CD4-positive, alpha-beta T cell (primary cell): Measurements from ENCODE around the gene PHETA1. TPM values are rescaled to one million over a fixed set of nuclear protein-coding genes. Genes with fewer than 3 reads are reported as not detected.

Experiments used
- ATAC-seq: fragments of 200-7000 bp; cut with Tn5 transposase; one replicate; pipeline ENCODE4 v1.10.0; 2022; ENCODE audit warnings: mild to moderate bottlenecking; ENCODE audit not compliant: poor library complexity
- CTCF ChIA-PET: fragments of 350-600 bp; sonication (Branson Sonifier 250); formaldehyde crosslinking; loops from one replicate; lab custom pipeline; 2021; ENCODE audit warnings: antibody characterized with exemption, inconsistent platforms; lab: Charles Lee
- POLR2A ChIA-PET: fragments of 350-600 bp; sonication (Branson Sonifier 250); formaldehyde crosslinking; loops from one replicate; lab custom pipeline; 2021; ENCODE audit warnings: antibody characterized with exemption, inconsistent platforms; lab: Charles Lee
- DNase-seq, 14 experiments: peaks; one replicate each; pipeline ENCODE4 v3.0.0-alpha.2; 2013 to 2020; ENCODE audit warnings: mixed read lengths in 2 of 14
- H3K27ac ChIP-seq, 2 donors: one replicate each; pipeline versions ENCODE4 v1.5.1 to v1.7.0; 2013; ENCODE audit warnings: low read length in 2 of 2, low read depth in 1 of 2, mild to moderate bottlenecking in 1 of 2
- H3K27me3 ChIP-seq, 2 experiments: 1 replicate in 1 of 2; 2 replicates in 1 of 2; pipeline versions ENCODE4 v1.6.1 to v1.7.0; 2013; ENCODE audit warnings: low read length in 2 of 2, control low read depth in 1 of 2, mild to moderate bottlenecking in 1 of 2, moderate library complexity in 1 of 2; ENCODE audit not compliant: insufficient read depth in 2 of 2, control insufficient read depth in 1 of 2
- H3K36me3 ChIP-seq: one replicate; pipeline ENCODE4 v1.6.1; 2013; ENCODE audit warnings: low read length, control low read depth; ENCODE audit not compliant: insufficient read depth
- H3K4me1 ChIP-seq: one replicate; pipeline ENCODE4 v1.6.1; 2013; ENCODE audit warnings: low read length, control low read depth; ENCODE audit not compliant: insufficient read depth
- H3K4me3 ChIP-seq: one replicate; pipeline ENCODE4 v1.5.1; 2013; ENCODE audit warnings: mild to moderate bottlenecking, low read length, moderate library complexity
- H3K9me3 ChIP-seq, 2 experiments: 1 replicate in 1 of 2; 2 replicates in 1 of 2; pipeline versions ENCODE4 v1.6.1 to v1.7.0; 2013; ENCODE audit warnings: low read length in 2 of 2, mild to moderate bottlenecking in 2 of 2, control low read depth in 1 of 2, moderate library complexity in 1 of 2; ENCODE audit not compliant: control insufficient read depth in 1 of 2, insufficient read depth in 1 of 2
- H3K27ac Mint-ChIP-seq: one replicate; pipeline ENCODE4 v1.8.0; 2020; ENCODE audit warnings: mixed read lengths
- H3K27me3 Mint-ChIP-seq: one replicate; pipeline ENCODE4 v1.8.0; 2021; ENCODE audit warnings: mixed read lengths
- H3K36me3 Mint-ChIP-seq: one replicate; pipeline ENCODE4 v1.8.0; 2021; ENCODE audit warnings: low read depth, mixed read lengths
- H3K4me1 Mint-ChIP-seq: one replicate; pipeline ENCODE4 v1.8.0; 2021; ENCODE audit warnings: low read depth, mixed read lengths
- H3K4me3 Mint-ChIP-seq: one replicate; pipeline ENCODE4 v1.8.0; 2020; ENCODE audit warnings: mild to moderate bottlenecking, mixed read lengths
- H3K9me3 Mint-ChIP-seq: one replicate; pipeline ENCODE4 v1.8.0; 2020; ENCODE audit warnings: mixed read lengths
- CTCF ChIP-seq: fragments of 200-600 bp; IDR thresholded peaks from one replicate; pipeline ENCODE4 v1.8.0; 2022; ENCODE audit warnings: antibody characterized with exemption, mild to moderate bottlenecking
- intact Hi-C, 2 experiments: fragments of 100-400 bp; cut with DNase I in 1 of 2; cut with micrococcal nuclease in 1 of 2; formaldehyde crosslinking; loops; one replicate each; pipeline versions ENCODE4 v1.15.1 to v1.9.0; 2023 to 2025; cut with DNase I, micrococcal nuclease
- total RNA-seq, 174 experiments: library from RNA in 2 of 174; stranded (reverse) in 2 of 174; gene quantifications; one replicate each; pipeline ENCODE4 v1.2.3 and lab custom pipeline; 2021 to 2026

The PHETA1 gene
- total RNA-seq, 2 experiments from 2014 or later = 1.3 to 1.7 TPM

DNA sequence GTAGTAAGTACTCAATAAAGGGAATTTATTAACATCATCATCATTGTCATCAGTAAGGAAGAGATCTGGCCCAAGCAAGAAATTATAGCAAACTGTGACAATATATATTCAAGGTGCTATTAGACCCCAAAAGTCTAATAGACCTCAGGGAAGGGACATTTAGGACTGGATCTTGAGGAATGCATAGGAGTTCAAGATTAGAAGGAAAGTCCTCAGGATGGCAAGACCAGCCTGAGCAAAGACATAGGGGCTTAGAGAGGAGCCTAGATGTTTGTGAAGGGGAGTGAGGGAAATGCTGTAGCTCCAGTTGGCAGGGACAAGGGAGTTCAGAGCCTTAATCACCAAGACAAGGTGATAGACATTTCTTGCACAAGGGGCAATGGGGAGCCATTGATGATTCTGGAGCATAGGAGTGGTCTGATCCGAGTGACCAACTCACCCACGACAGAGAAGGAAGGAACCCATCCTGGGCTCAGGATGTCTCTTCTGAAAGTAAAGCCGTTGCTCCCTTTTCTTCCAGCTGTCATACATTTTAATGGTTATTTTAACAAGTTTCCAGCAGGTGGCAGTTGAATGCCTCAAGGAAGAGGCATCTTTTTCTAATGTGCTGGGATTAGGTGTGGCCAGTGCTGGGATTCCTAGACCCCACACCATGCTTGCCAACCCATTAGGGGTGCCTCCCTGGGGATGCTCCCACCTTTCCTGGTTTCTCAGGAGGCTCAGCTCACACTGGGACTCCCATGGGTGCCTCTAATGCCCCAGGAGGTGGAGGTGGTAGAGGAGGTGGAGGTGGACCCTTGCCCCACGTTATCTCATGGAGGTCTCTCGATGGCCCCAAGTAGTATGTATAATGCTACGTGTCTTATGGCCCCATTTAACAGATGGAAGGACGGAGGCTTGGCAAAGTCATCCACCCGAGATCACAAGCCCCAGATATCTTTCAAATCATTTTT is 37.8 kb downstream of the PHETA1 start:
- no peaks in the 10 kb centered on the region for H3K36me3 Mint-ChIP-seq
- DNase-seq (peak in 3 of 14 experiments; percentile 24 to 41 (median 31)), ATAC-seq (no peak)
- H3K9me3 Mint-ChIP-seq = no peaks in the 10 kb centered on the region
- H3K4me3 ChIP-seq = no peak overlapping the region
- ChIA-PET CTCF (no interaction called here), POLR2A (no interaction called here)
- no peaks in the 10 kb centered on the region for H3K36me3 ChIP-seq
- intact Hi-C loops = loop anchor here in 1 of 2 experiments (2.0 kb wide), 1 partner anchor 198 kb away; no protein-coding TSS in a partner anchor
- H3K4me3 Mint-ChIP-seq = no peak overlapping the region
- peak; percentile 32 for TF ChIP-seq CTCF
- H3K27me3 ChIP-seq = peaks cover 0 to 5% of the 10 kb centered on the region in 2 experiments
- H3K4me1 ChIP-seq = peaks cover 4% of the 10 kb centered on the region
- H3K27ac Mint-ChIP-seq = no peak overlapping the region
- no peak overlapping the region for H3K27ac ChIP-seq
- H3K4me1 Mint-ChIP-seq = no peaks in the 10 kb centered on the region
- H3K27me3 Mint-ChIP-seq = peaks cover 8% of the 10 kb centered on the region
- no peaks in the 10 kb centered on the region for H3K9me3 ChIP-seq

DNA sequence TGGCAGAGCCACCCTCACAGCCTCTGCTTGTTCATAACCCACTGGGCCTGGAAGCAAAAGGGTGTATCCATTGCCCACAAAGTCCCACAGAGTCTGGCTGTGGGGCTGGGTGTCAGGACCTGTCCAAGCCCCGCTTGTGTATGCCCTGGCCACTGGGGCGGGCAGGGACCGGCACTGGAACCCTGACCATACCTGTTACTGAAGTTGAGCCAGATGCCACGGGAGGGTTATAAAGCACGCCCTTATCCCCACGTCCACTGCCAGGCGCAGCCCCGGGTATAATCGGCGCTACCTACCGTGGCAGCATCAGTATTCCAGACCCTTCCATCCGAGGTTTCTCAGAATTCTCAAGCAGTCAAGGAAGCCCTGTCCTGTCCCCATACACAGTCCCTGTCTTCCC is 40.8 kb downstream of the PHETA1 start:
- no peaks in the 10 kb centered on the region for H3K36me3 Mint-ChIP-seq
- intact Hi-C loops = no loop called here
- no peak for TF ChIP-seq CTCF
- no peaks in the 10 kb centered on the region for H3K36me3 ChIP-seq
- no peaks in the 10 kb centered on the region for H3K9me3 ChIP-seq
- H3K4me3 ChIP-seq = no peak overlapping the region
- ChIA-PET CTCF (no interaction called here), POLR2A (no interaction called here)
- ATAC-seq = no peak
- no peak overlapping the region for H3K27ac ChIP-seq
- peaks cover 4% of the 10 kb centered on the region for H3K4me1 ChIP-seq
- H3K27ac Mint-ChIP-seq = no peak overlapping the region
- H3K27me3 ChIP-seq = peaks cover 0 to 5% of the 10 kb centered on the region in 2 experiments
- no peaks in the 10 kb centered on the region for H3K9me3 Mint-ChIP-seq
- H3K4me1 Mint-ChIP-seq = no peaks in the 10 kb centered on the region
- no peak for DNase-seq
- peaks cover 4% of the 10 kb centered on the region for H3K27me3 Mint-ChIP-seq
- H3K4me3 Mint-ChIP-seq = no peak overlapping the region

GRCh38 chr12:111327474-111327873 is 41.4 kb downstream of the PHETA1 start:
- DNase-seq (no peak), ATAC-seq (no peak)
- Histone ChIP-seq H3K27ac (no peak overlapping the region), H3K36me3 (no peaks in the 10 kb centered on the region), H3K4me1 (peaks cover 4% of the 10 kb centered on the region), H3K27me3 (peaks cover 0 to 5% of the 10 kb centered on the region in 2 experiments), H3K4me3 (no peak overlapping the region), H3K9me3 (no peaks in the 10 kb centered on the region)
- no peaks in the 10 kb centered on the region for H3K36me3 Mint-ChIP-seq
- ChIA-PET POLR2A (no interaction called here), CTCF (no interaction called here)
- no peaks in the 10 kb centered on the region for H3K4me1 Mint-ChIP-seq
- no peak overlapping the region for H3K27ac Mint-ChIP-seq
- intact Hi-C loops = no loop called here
- peaks cover 4% of the 10 kb centered on the region for H3K27me3 Mint-ChIP-seq
- no peaks in the 10 kb centered on the region for H3K9me3 Mint-ChIP-seq
- H3K4me3 Mint-ChIP-seq = no peak overlapping the region
- no peak for TF ChIP-seq CTCF
